Adipocyte (in vitro differentiated cells): ENCODE measurements around the gene PARP14.
"Not testable (repeated sequence)": the region's sequence is repeated elsewhere in the genome, so short reads cannot be mapped to it uniquely, and the experiment has no call there.

ENCODE experiments used
- DNase-seq: peaks from one replicate; pipeline ENCODE4 v3.0.0-alpha.2; 2015; ENCODE audit warnings: low read depth
- H3K27me3 ChIP-seq: replicated peaks from 2 replicates; pipeline ENCODE4 v1.7.0; 2013; ENCODE audit warnings: mild to moderate bottlenecking, low read length, moderate library complexity; ENCODE audit not compliant: control insufficient read depth, insufficient read depth
- H3K36me3 ChIP-seq: 2 replicates; pipeline ENCODE4 v1.7.0; 2013; ENCODE audit warnings: low read length, mild to moderate bottlenecking, moderate library complexity; ENCODE audit not compliant: control insufficient read depth, insufficient read depth, severe bottlenecking
- H3K4me1 ChIP-seq: 2 replicates; pipeline ENCODE4 v1.7.0; 2013; ENCODE audit warnings: mild to moderate bottlenecking, low read length, moderate library complexity; ENCODE audit not compliant: control insufficient read depth, insufficient read depth
- H3K4me3 ChIP-seq: 2 replicates; pipeline ENCODE4 v1.7.0; 2013; ENCODE audit warnings: mild to moderate bottlenecking, low read length, moderate library complexity
- H3K9ac ChIP-seq: 2 replicates; pipeline ENCODE4 v1.7.0; 2013; ENCODE audit warnings: mild to moderate bottlenecking, low read length, moderate library complexity
- H3K9me3 ChIP-seq: 2 replicates; pipeline ENCODE4 v1.7.0; 2013; ENCODE audit warnings: mild to moderate bottlenecking, low read length, moderate library complexity; ENCODE audit not compliant: control insufficient read depth

Gene PARP14

GRCh38 chr3:122679085-122679881 lies 1.4 kb upstream of the PARP14 start:
- Histone ChIP-seq H3K36me3 (no peaks in the 10 kb centered on the region), H3K4me3 (peak overlapping the region; percentile 91), H3K9ac (peak overlapping the region; percentile 78), H3K27me3 (no peaks in the 10 kb centered on the region), H3K4me1 (peaks cover 17% of the 10 kb centered on the region), H3K9me3 (no peaks in the 10 kb centered on the region)
- DNase-seq, result peak; percentile 91

- Histone ChIP-seq H3K9ac (peak overlapping the region; percentile 78), H3K27me3 (no peaks in the 10 kb centered on the region), H3K9me3 (no peaks in the 10 kb centered on the region), H3K4me3 (peak overlapping the region; percentile 91), H3K36me3 (no peaks in the 10 kb centered on the region), H3K4me1 (peaks cover 17% of the 10 kb centered on the region)
- DNase-seq, result peak; percentile 25
Measured at GRCh38 chr3:122679882-122680474, 661 bp upstream of the PARP14 start.

- Histone ChIP-seq H3K36me3 (no peaks in the 10 kb centered on the region), H3K27me3 (no peaks in the 10 kb centered on the region), H3K9ac (peak overlapping the region; percentile 78), H3K9me3 (no peaks in the 10 kb centered on the region), H3K4me1 (peaks cover 17% of the 10 kb centered on the region), H3K4me3 (peak overlapping the region; percentile 91)
- no peak for DNase-seq
Measured at GRCh38 chr3:122681284-122681973, 790 bp downstream of the PARP14 start.

GRCh38 chr3:122681974-122682409 lies 1.4 kb downstream of the PARP14 start:
- H3K27me3 ChIP-seq, result no peaks in the 10 kb centered on the region
- H3K36me3 ChIP-seq, result no peaks in the 10 kb centered on the region
- H3K9ac ChIP-seq, result no peak overlapping the region
- H3K4me3 ChIP-seq, result peak overlapping the region; percentile 91
- peaks cover 17% of the 10 kb centered on the region for H3K4me1 ChIP-seq
- H3K9me3 ChIP-seq, result no peaks in the 10 kb centered on the region
- no peak for DNase-seq

- not testable (repeated sequence) for H3K27me3 ChIP-seq, H3K9ac ChIP-seq, H3K9me3 ChIP-seq, DNase-seq, H3K36me3 ChIP-seq, H3K4me3 ChIP-seq
- H3K4me1 ChIP-seq, result peaks cover 17% of the 10 kb centered on the region
Measured at GRCh38 chr3:122682778-122683411, 2.3 kb downstream of the PARP14 start.

GRCh38 chr3:122687298-122687697 lies 6.7 kb downstream of the PARP14 start:
- Histone ChIP-seq H3K9me3 (no peaks in the 10 kb centered on the region), H3K4me1 (no peaks in the 10 kb centered on the region), H3K27me3 (no peaks in the 10 kb centered on the region), H3K9ac (no peak overlapping the region), H3K36me3 (peaks cover 6% of the 10 kb centered on the region), H3K4me3 (no peak overlapping the region)
- no peak for DNase-seq

- Histone ChIP-seq H3K9ac (no peak overlapping the region), H3K4me3 (no peak overlapping the region), H3K4me1 (no peaks in the 10 kb centered on the region), H3K36me3 (peaks cover 21% of the 10 kb centered on the region), H3K9me3 (no peaks in the 10 kb centered on the region), H3K27me3 (no peaks in the 10 kb centered on the region)
- DNase-seq, result no peak
Measured at GRCh38 chr3:122688996-122689395, 8.4 kb downstream of the PARP14 start.

- no peaks in the 10 kb centered on the region for H3K9me3 ChIP-seq
- no peaks in the 10 kb centered on the region for H3K27me3 ChIP-seq
- H3K4me1 ChIP-seq, result no peaks in the 10 kb centered on the region
- no peak overlapping the region for H3K9ac ChIP-seq
- H3K4me3 ChIP-seq, result no peak overlapping the region
- peak; percentile 19 for DNase-seq
- peaks cover 21% of the 10 kb centered on the region for H3K36me3 ChIP-seq
Measured at GRCh38 chr3:122689587-122689986, 8.9 kb downstream of the PARP14 start.

GRCh38 chr3:122690096-122690495 lies 9.5 kb downstream of the PARP14 start:
- Histone ChIP-seq H3K27me3 (no peaks in the 10 kb centered on the region), H3K4me1 (no peaks in the 10 kb centered on the region), H3K9ac (no peak overlapping the region), H3K9me3 (no peaks in the 10 kb centered on the region), H3K4me3 (no peak overlapping the region), H3K36me3 (peaks cover 23% of the 10 kb centered on the region)
- DNase-seq, result no peak

- Histone ChIP-seq H3K4me3 (no peak overlapping the region), H3K27me3 (no peaks in the 10 kb centered on the region), H3K36me3 (peaks cover 29% of the 10 kb centered on the region), H3K9me3 (no peaks in the 10 kb centered on the region), H3K9ac (no peak overlapping the region), H3K4me1 (no peaks in the 10 kb centered on the region)
- peak; percentile 24 for DNase-seq
Measured at GRCh38 chr3:122691195-122691594, 10.6 kb downstream of the PARP14 start.

- no peak for DNase-seq
- H3K27me3 ChIP-seq, result no peaks in the 10 kb centered on the region
- no peak overlapping the region for H3K4me3 ChIP-seq
- no peak overlapping the region for H3K9ac ChIP-seq
- peaks cover 33% of the 10 kb centered on the region for H3K36me3 ChIP-seq
- no peaks in the 10 kb centered on the region for H3K9me3 ChIP-seq
- no peaks in the 10 kb centered on the region for H3K4me1 ChIP-seq
Measured at GRCh38 chr3:122692674-122693073, 12.0 kb downstream of the PARP14 start.
